Loucy (cell line): ENCODE measurements around the gene SIRT6.
"Not testable (repeated sequence)": the region's sequence is repeated elsewhere in the genome, so short reads cannot be mapped to it uniquely, and the experiment has no call there.

ENCODE experiments used
- H2AFZ ChIP-seq: fragments of 200-600 bp; sonication (generic); 2 replicates; pipeline ENCODE4 v1.6.0; 2016; ENCODE audit warnings: antibody characterized with exemption, mild to moderate bottlenecking, low read length, moderate library complexity
- H3F3A ChIP-seq: fragments of 200-600 bp; 2 replicates; pipeline ENCODE4 v1.6.0; 2016; ENCODE audit warnings: antibody characterized with exemption, low read depth, mild to moderate bottlenecking
- H3K27me3 ChIP-seq: fragments of 200-600 bp; sonication (generic); 2 replicates; pipeline ENCODE4 v1.6.1; 2014; ENCODE audit warnings: low read length, mild to moderate bottlenecking; ENCODE audit not compliant: insufficient read depth, poor library complexity, severe bottlenecking
- H3K36me3 ChIP-seq: fragments of 200-600 bp; sonication (generic); 2 replicates; pipeline ENCODE4 v1.6.1; 2016; ENCODE audit warnings: low read length; ENCODE audit not compliant: insufficient read depth
- H3K4me1 ChIP-seq: fragments of 200-600 bp; sonication (generic); 2 replicates; pipeline ENCODE4 v1.5.1; 2014; ENCODE audit warnings: low read length, mild to moderate bottlenecking; ENCODE audit not compliant: insufficient read depth, poor library complexity, severe bottlenecking
- H3K4me2 ChIP-seq: fragments of 200-600 bp; sonication (generic); 2 replicates; pipeline ENCODE4 v1.6.0; 2014; ENCODE audit warnings: antibody characterized with exemption, low read length, low read depth, mild to moderate bottlenecking; ENCODE audit not compliant: poor library complexity, severe bottlenecking
- H3K4me3 ChIP-seq: fragments of 200-600 bp; sonication (generic); 2 replicates; pipeline ENCODE4 v1.5.1; 2014; ENCODE audit warnings: low read length, mild to moderate bottlenecking, mixed read lengths; ENCODE audit not compliant: poor library complexity, severe bottlenecking
- H3K79me2 ChIP-seq: fragments of 200-600 bp; sonication (generic); 2 replicates; pipeline ENCODE4 v1.6.1; 2014; ENCODE audit warnings: low read length; ENCODE audit not compliant: insufficient read depth
- H3K9ac ChIP-seq: fragments of 200-600 bp; sonication (generic); 2 replicates; pipeline ENCODE4 v1.6.0; 2014; ENCODE audit warnings: mild to moderate bottlenecking, low read depth, low read length, moderate library complexity; ENCODE audit not compliant: poor library complexity, severe bottlenecking
- H3K9me2 ChIP-seq: fragments of 200-600 bp; sonication (generic); replicated peaks from 2 replicates; pipeline ENCODE4 v1.6.1; 2016; ENCODE audit warnings: low read depth, low read length, mixed read lengths
- H3K9me3 ChIP-seq: fragments of 200-600 bp; sonication (generic); 2 replicates; pipeline ENCODE4 v1.6.1; 2014; ENCODE audit warnings: mild to moderate bottlenecking, antibody characterized with exemption, low read length, low read depth; ENCODE audit not compliant: insufficient read depth
- H4K20me1 ChIP-seq: fragments of 200-600 bp; sonication (generic); 2 replicates; pipeline ENCODE4 v1.6.0; 2014; ENCODE audit warnings: antibody characterized with exemption, low read length, mild to moderate bottlenecking; ENCODE audit not compliant: insufficient read depth, poor library complexity, severe bottlenecking
- EZH2phosphoT487 ChIP-seq: fragments of 200-600 bp; IDR thresholded peaks from 2 replicates; pipeline ENCODE4 v1.6.1; 2018; ENCODE audit warnings: antibody characterized with exemption, mild to moderate bottlenecking, moderate library complexity, borderline replicate concordance
- TF ChIP-seq, protein P1 (sequence below): fragments of 200-600 bp; sonication (generic); conservative IDR thresholded peaks from 2 replicates; pipeline ENCODE4 v1.5.1; 2014; ENCODE audit warnings: mild to moderate bottlenecking, antibody characterized with exemption, low read length

The SIRT6 gene

DNA sequence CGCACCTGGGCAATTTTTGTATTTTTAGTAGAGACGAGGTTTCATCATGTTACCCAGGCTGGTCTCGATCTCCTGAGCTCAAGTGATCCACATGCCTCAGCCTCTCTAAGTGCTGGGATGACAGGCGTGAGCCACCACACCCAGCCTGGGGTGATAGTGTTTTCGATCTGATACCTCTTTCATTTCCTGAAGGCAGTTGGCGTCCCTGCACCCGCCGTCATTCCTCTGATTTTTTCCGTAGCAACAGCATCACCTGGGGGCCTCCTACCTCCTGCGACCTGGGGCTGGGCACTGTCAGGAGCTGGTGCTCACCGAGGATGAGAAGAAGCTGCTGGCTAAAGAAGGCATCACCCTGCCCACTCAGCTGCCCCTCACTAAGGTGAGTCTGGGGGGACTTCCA is 18.1 kb downstream of the SIRT6 start:
- Histone ChIP-seq H3K4me3 (no peak overlapping the region), H2AFZ (no peak overlapping the region), H3F3A (no peaks in the 10 kb centered on the region), H4K20me1 (no peaks in the 10 kb centered on the region), H3K9ac (no peak overlapping the region), H3K9me3 (no peaks in the 10 kb centered on the region), H3K79me2 (no peaks in the 10 kb centered on the region), H3K4me2 (no peak overlapping the region), H3K36me3 (no peaks in the 10 kb centered on the region), H3K27me3 (no peaks in the 10 kb centered on the region), H3K4me1 (no peaks in the 10 kb centered on the region), H3K9me2 (no peaks in the 10 kb centered on the region)
- TF ChIP-seq, protein P1, sequence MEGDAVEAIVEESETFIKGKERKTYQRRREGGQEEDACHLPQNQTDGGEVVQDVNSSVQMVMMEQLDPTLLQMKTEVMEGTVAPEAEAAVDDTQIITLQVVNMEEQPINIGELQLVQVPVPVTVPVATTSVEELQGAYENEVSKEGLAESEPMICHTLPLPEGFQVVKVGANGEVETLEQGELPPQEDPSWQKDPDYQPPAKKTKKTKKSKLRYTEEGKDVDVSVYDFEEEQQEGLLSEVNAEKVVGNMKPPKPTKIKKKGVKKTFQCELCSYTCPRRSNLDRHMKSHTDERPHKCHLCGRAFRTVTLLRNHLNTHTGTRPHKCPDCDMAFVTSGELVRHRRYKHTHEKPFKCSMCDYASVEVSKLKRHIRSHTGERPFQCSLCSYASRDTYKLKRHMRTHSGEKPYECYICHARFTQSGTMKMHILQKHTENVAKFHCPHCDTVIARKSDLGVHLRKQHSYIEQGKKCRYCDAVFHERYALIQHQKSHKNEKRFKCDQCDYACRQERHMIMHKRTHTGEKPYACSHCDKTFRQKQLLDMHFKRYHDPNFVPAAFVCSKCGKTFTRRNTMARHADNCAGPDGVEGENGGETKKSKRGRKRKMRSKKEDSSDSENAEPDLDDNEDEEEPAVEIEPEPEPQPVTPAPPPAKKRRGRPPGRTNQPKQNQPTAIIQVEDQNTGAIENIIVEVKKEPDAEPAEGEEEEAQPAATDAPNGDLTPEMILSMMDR, result no peak
- no peak for TF ChIP-seq EZH2phosphoT487

DNA sequence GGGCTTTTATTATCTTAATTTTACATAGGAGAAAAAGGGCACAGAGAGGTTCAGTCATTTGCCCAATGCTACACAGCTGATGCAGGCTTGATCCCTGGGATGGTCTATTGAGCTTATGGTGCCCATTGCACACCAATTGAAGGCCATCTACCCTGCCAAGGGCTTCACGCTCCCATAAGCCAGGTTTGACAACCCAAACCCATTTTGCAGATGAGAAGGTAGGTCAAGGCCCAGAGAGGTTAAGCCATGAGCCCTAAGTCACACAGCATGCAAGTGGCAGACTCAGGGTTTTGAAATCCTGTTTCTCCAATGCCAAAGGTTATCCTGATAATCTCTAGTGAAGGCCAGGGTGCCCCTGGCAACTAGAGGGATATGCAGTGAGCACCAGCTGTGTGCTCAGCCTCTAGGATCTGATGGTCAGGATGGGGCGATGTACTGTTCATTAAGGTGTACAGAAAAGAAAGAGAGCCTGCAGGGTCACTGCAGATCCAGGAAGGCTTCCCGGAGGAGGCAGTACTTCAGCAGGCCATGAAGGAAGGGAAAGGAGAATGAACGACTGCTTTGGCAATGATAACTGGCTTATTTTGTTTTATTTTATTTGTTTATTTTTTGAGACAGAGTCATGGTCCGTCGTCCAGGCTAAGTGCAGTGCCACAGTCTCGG is 20.8 kb downstream of the SIRT6 start:
- Histone ChIP-seq H3K9ac (no peak overlapping the region), H4K20me1 (no peaks in the 10 kb centered on the region), H3K36me3 (no peaks in the 10 kb centered on the region), H3K27me3 (no peaks in the 10 kb centered on the region), H3F3A (no peaks in the 10 kb centered on the region), H3K9me2 (no peaks in the 10 kb centered on the region), H3K9me3 (no peaks in the 10 kb centered on the region), H3K79me2 (no peaks in the 10 kb centered on the region; the same call in 1 of the 2 replicates), H3K4me3 (no peak overlapping the region), H2AFZ (no peak overlapping the region), H3K4me2 (no peak overlapping the region), H3K4me1 (no peaks in the 10 kb centered on the region)
- no peak for TF ChIP-seq EZH2phosphoT487
- TF ChIP-seq, protein P1, result no peak

DNA sequence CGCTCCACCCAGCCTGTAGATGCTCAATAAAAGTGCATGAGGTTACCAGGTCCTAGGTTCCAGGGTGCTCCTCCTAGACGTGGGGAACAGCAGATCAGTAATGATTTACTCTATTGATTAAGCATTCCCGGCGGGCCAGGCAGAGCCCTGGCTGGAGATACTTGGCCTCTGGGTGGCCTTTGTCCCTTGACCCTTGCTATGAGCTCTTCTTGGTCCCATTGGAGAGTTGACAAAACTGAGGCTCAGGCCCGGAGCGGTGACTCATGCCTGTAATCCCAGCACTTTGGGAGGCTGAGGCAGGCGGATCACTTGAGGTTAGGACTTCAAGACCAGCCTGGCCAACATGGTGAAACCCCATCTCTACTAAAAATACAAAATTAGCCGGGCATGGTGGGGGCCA is 24.4 kb downstream of the SIRT6 start:
- not testable (repeated sequence) for H3K27me3 ChIP-seq, H3K36me3 ChIP-seq, H3K9ac ChIP-seq, H3K9me3 ChIP-seq, H3F3A ChIP-seq, H3K9me2 ChIP-seq, H2AFZ ChIP-seq, H3K4me2 ChIP-seq, H4K20me1 ChIP-seq, H3K4me1 ChIP-seq, H3K4me3 ChIP-seq
- peaks cover 12% of the 10 kb centered on the region; the same call in 1 of the 2 replicates for H3K79me2 ChIP-seq

DNA sequence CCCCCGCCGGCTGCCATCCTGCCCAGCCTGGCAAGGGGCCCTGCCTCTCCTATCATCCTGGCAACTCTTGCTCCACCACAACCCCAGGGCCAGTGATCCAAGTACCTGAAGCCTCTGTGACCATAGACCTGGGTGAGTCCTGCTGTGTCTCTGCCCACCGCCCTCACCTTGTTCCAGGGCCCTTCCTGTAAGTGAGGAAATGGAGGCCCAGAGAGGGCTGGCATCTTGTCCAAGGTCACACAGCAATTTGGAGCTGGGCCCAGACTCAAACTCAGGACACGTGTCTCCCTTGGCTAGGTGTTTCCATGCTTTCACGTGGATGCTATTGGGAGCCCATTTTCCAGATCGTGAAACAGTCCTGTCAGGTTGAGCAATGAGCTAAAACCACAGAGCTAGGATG is 25.2 kb downstream of the SIRT6 start:
- Histone ChIP-seq H3K4me2 (no peak overlapping the region), H4K20me1 (no peaks in the 10 kb centered on the region)

More for the DNA sequence above, 25.2 kb downstream of the SIRT6 start:
- Histone ChIP-seq H2AFZ (no peak overlapping the region), H3K79me2 (peaks cover 12% of the 10 kb centered on the region; the same call in 1 of the 2 replicates), H3K36me3 (no peaks in the 10 kb centered on the region), H3K27me3 (no peaks in the 10 kb centered on the region), H3F3A (no peaks in the 10 kb centered on the region), H3K9me2 (no peaks in the 10 kb centered on the region), H3K9me3 (no peaks in the 10 kb centered on the region), H3K4me1 (peaks cover 16% of the 10 kb centered on the region), H3K9ac (no peak overlapping the region), H3K4me3 (no peak overlapping the region)
- no peak for TF ChIP-seq EZH2phosphoT487
- TF ChIP-seq, protein P1, result no peak
